Measurements from ENCODE around the gene MED13L.

DNA sequence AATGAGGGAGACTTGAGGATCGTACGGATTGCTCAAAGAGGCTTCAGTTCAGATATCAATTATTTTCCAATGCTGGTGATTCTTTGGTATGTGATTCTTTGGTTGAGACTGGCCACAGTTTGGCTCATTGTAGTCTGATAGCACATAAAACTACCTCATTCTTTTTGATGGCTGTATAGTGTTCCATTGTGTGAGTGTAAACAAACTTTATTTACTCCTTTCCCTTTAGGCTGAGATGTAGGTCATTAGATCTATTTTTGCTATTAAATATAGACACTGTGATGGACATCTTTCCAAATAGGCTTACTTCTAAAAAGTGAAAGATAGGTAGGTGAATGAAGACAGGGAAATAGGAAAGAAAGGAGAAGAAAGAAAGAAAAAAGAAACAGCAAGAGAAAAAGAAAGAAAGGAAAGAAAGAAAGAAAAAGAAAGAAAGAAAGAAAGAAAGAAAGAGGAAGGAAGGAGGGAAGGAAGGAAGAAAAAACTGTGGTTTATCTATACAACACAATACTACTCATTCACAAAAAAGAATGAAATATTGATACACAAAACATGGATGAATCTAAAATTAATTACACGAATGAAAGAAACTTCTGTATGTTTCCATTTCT, 19.8 kb upstream of the MED13L start:
- TF ChIP-seq, protein P1, sequence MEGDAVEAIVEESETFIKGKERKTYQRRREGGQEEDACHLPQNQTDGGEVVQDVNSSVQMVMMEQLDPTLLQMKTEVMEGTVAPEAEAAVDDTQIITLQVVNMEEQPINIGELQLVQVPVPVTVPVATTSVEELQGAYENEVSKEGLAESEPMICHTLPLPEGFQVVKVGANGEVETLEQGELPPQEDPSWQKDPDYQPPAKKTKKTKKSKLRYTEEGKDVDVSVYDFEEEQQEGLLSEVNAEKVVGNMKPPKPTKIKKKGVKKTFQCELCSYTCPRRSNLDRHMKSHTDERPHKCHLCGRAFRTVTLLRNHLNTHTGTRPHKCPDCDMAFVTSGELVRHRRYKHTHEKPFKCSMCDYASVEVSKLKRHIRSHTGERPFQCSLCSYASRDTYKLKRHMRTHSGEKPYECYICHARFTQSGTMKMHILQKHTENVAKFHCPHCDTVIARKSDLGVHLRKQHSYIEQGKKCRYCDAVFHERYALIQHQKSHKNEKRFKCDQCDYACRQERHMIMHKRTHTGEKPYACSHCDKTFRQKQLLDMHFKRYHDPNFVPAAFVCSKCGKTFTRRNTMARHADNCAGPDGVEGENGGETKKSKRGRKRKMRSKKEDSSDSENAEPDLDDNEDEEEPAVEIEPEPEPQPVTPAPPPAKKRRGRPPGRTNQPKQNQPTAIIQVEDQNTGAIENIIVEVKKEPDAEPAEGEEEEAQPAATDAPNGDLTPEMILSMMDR (conservative IDR thresholded peaks at IDR 0.05; ENCODE audit: low read length): no peak
- no peak for TF ChIP-seq EZH2phosphoT487 (IDR thresholded peaks at IDR 0.05; ENCODE audit: borderline replicate concordance, low read depth, low read length)

Data from OCI-LY7 (cell line).